SK-N-SH treated with all-trans-retinoic acid at 6 μM for 48 hours (cell line): ENCODE data around the gene UBLCP1.

Source experiments
- ATAC-seq: fragments of 200-7000 bp; cut with Tn5 transposase; 3 replicates; pipeline ENCODE4 v1.9.1; 2020; ENCODE audit warnings: mild to moderate bottlenecking, moderate library complexity
- ARNTL ChIP-seq: fragments of 450-650 bp; formaldehyde crosslinking; IDR thresholded peaks from 2 replicates; pipeline ENCODE4 v1.5.0; 2020; ENCODE audit warnings: low read depth, mild to moderate bottlenecking, moderate library complexity, borderline replicate concordance
- BACH2 ChIP-seq: fragments of 250-450 bp; sonication (Bioruptor Pico); IDR thresholded peaks from 2 replicates; pipeline ENCODE4 v1.9.0; 2021; ENCODE audit warnings: mild to moderate bottlenecking, borderline replicate concordance
- CSDC2 ChIP-seq: fragments of 250-450 bp; sonication (Bioruptor Pico); IDR thresholded peaks from 2 replicates; pipeline ENCODE4 v1.5.0; 2020; ENCODE audit warnings: mild to moderate bottlenecking, moderate library complexity
- ESRRG ChIP-seq: fragments of 250-450 bp; sonication (Bioruptor Pico); IDR thresholded peaks from 2 replicates; pipeline ENCODE4 v1.6.1; 2021; ENCODE audit warnings: mild to moderate bottlenecking
- GLIS3 ChIP-seq: fragments of 250-450 bp; sonication (Bioruptor Pico); IDR thresholded peaks from 2 replicates; pipeline ENCODE4 v1.5.0; 2020; ENCODE audit warnings: mild to moderate bottlenecking, moderate library complexity
- ISL1 ChIP-seq: fragments of 250-450 bp; sonication (Bioruptor Pico); IDR thresholded peaks from 2 replicates; pipeline ENCODE4 v2.1.2; 2022; ENCODE audit warnings: mild to moderate bottlenecking, moderate library complexity
- OSR1 ChIP-seq: fragments of 250-450 bp; sonication (Bioruptor Pico); IDR thresholded peaks from 2 replicates; pipeline ENCODE4 v1.8.0; 2022; ENCODE audit warnings: moderate library complexity, mild to moderate bottlenecking, inconsistent platforms
- PPARA ChIP-seq: fragments of 250-450 bp; sonication (Bioruptor Pico); IDR thresholded peaks from 2 replicates; pipeline ENCODE4 v1.5.0; 2020; ENCODE audit warnings: mild to moderate bottlenecking, borderline replicate concordance
- RARB ChIP-seq: fragments of 250-450 bp; sonication (Bioruptor Pico); IDR thresholded peaks from 2 replicates; pipeline ENCODE4 v1.8.0; 2021; ENCODE audit warnings: mild to moderate bottlenecking, moderate library complexity
- SNAI2 ChIP-seq: fragments of 250-450 bp; sonication (Bioruptor Pico); IDR thresholded peaks from 2 replicates; pipeline ENCODE4 v1.5.0; 2020; ENCODE audit warnings: mild to moderate bottlenecking, moderate library complexity
- TCF4 ChIP-seq: fragments of 250-450 bp; sonication (Bioruptor Pico); IDR thresholded peaks from 2 replicates; pipeline ENCODE4 v1.8.0; 2021; ENCODE audit warnings: mild to moderate bottlenecking, moderate library complexity, borderline replicate concordance
- TOX ChIP-seq: fragments of 250-450 bp; sonication (Bioruptor Pico); IDR thresholded peaks from 2 replicates; pipeline ENCODE4 v1.8.0; 2021; ENCODE audit warnings: mild to moderate bottlenecking, moderate library complexity, borderline replicate concordance
- TSHZ2 ChIP-seq: fragments of 250-450 bp; sonication (Bioruptor Pico); IDR thresholded peaks from 2 replicates; pipeline ENCODE4 v1.5.0; 2020; ENCODE audit warnings: mild to moderate bottlenecking, moderate library complexity
- ZC3H10 ChIP-seq: fragments of 250-450 bp; sonication (Bioruptor Pico); IDR thresholded peaks from 2 replicates; pipeline ENCODE4 v1.5.1; 2021; ENCODE audit warnings: mild to moderate bottlenecking, moderate library complexity
- ZFP3 ChIP-seq: fragments of 250-450 bp; sonication (Bioruptor Pico); IDR thresholded peaks from 2 replicates; pipeline ENCODE4 v1.5.0; 2020; ENCODE audit warnings: mild to moderate bottlenecking, moderate library complexity
- ZFP30 ChIP-seq: fragments of 450-650 bp; formaldehyde crosslinking; IDR thresholded peaks from 2 replicates; pipeline ENCODE4 v1.5.0; 2022; ENCODE audit warnings: mild to moderate bottlenecking, moderate library complexity
- ZNF565 ChIP-seq: fragments of 450-650 bp; formaldehyde crosslinking; conservative IDR thresholded peaks from 2 replicates; pipeline ENCODE4 v1.5.0; 2020; ENCODE audit warnings: low read depth, mild to moderate bottlenecking, moderate library complexity
- ZNF70 ChIP-seq: fragments of 450-650 bp; formaldehyde crosslinking; IDR thresholded peaks from 2 replicates; pipeline ENCODE4 v1.5.0; 2020; ENCODE audit warnings: mild to moderate bottlenecking, moderate library complexity
- ZNF8 ChIP-seq: fragments of 450-650 bp; formaldehyde crosslinking; IDR thresholded peaks from 2 replicates; pipeline ENCODE4 v1.5.0; 2020; ENCODE audit warnings: mild to moderate bottlenecking, moderate library complexity
- TF ChIP-seq, protein P1 (sequence below): fragments of 250-450 bp; sonication (Bioruptor Pico); IDR thresholded peaks from 2 replicates; pipeline ENCODE4 v1.8.0; 2020; ENCODE audit warnings: mild to moderate bottlenecking, moderate library complexity, borderline replicate concordance
- TF ChIP-seq, protein P2 (sequence below): fragments of 250-450 bp; sonication (Bioruptor Pico); IDR thresholded peaks from 2 replicates; pipeline ENCODE4 v1.5.1; 2021; ENCODE audit warnings: mild to moderate bottlenecking, moderate library complexity
- TF ChIP-seq, protein P3 (sequence below): fragments of 250-450 bp; sonication (Bioruptor Pico); IDR thresholded peaks from 2 replicates; pipeline ENCODE4 v1.8.0; 2021; ENCODE audit warnings: low read depth, mild to moderate bottlenecking, moderate library complexity, borderline replicate concordance
- TF ChIP-seq, protein P4 (sequence below): fragments of 250-450 bp; sonication (Bioruptor Pico); IDR thresholded peaks from 2 replicates; pipeline ENCODE4 v1.5.1; 2020; ENCODE audit warnings: low read depth, mild to moderate bottlenecking, moderate library complexity

Gene UBLCP1

GRCh38 chr5:159311063-159311462 lies 48.0 kb downstream of the UBLCP1 start:
- no peak for TF ChIP-seq GLIS3 (CRISPR knock-in tag)
- TF ChIP-seq SNAI2 (CRISPR knock-in tag), result no peak
- TF ChIP-seq ZFP3, result no peak
- TF ChIP-seq, protein P1, sequence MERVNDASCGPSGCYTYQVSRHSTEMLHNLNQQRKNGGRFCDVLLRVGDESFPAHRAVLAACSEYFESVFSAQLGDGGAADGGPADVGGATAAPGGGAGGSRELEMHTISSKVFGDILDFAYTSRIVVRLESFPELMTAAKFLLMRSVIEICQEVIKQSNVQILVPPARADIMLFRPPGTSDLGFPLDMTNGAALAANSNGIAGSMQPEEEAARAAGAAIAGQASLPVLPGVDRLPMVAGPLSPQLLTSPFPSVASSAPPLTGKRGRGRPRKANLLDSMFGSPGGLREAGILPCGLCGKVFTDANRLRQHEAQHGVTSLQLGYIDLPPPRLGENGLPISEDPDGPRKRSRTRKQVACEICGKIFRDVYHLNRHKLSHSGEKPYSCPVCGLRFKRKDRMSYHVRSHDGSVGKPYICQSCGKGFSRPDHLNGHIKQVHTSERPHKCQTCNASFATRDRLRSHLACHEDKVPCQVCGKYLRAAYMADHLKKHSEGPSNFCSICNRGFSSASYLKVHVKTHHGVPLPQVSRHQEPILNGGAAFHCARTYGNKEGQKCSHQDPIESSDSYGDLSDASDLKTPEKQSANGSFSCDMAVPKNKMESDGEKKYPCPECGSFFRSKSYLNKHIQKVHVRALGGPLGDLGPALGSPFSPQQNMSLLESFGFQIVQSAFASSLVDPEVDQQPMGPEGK (CRISPR knock-in tag), result no peak
- no peak for TF ChIP-seq ISL1 (CRISPR knock-in tag)
- no peak for TF ChIP-seq CSDC2 (CRISPR knock-in tag)
- no peak for TF ChIP-seq PPARA (CRISPR knock-in tag)
- TF ChIP-seq OSR1 (CRISPR knock-in tag), result no peak
- TF ChIP-seq ZFP30 (CRISPR knock-in tag), result no peak
- TF ChIP-seq TCF4 (CRISPR knock-in tag), result no peak
- no peak for TF ChIP-seq ESRRG (CRISPR knock-in tag)
- no peak for TF ChIP-seq ZC3H10 (CRISPR knock-in tag)
- TF ChIP-seq, protein P2, sequence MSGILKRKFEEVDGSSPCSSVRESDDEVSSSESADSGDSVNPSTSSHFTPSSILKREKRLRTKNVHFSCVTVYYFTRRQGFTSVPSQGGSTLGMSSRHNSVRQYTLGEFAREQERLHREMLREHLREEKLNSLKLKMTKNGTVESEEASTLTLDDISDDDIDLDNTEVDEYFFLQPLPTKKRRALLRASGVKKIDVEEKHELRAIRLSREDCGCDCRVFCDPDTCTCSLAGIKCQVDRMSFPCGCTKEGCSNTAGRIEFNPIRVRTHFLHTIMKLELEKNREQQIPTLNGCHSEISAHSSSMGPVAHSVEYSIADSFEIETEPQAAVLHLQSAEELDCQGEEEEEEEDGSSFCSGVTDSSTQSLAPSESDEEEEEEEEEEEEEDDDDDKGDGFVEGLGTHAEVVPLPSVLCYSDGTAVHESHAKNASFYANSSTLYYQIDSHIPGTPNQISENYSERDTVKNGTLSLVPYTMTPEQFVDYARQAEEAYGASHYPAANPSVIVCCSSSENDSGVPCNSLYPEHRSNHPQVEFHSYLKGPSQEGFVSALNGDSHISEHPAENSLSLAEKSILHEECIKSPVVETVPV, result no peak
- no peak for TF ChIP-seq RARB (CRISPR knock-in tag)
- TF ChIP-seq ZNF8 (CRISPR knock-in tag), result no peak
- TF ChIP-seq BACH2 (CRISPR knock-in tag), result no peak
- no peak for TF ChIP-seq TOX (CRISPR knock-in tag)
- ATAC-seq, result no peak

DNA sequence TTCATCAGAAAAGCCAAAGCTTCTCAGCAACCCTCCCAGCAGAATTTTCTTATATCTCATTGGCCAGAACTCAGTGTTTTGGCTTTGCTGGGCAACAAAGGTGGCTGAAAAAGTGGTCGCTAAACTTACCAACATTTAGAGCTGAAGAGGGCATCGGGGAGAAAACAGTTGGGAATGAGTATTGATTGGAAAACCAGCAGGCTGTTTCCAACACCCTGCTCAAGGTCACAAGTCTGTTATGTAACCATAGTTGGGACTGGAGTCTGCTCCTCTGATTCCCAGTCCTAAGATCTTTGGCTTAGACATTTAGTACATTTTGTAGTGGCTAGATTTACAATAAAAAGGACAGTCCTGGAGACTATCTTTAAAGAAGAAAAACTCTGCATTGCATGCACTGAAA lies 50.1 kb downstream of the UBLCP1 start:
- no peak for ATAC-seq
- no peak for TF ChIP-seq BACH2 (CRISPR knock-in tag)
- TF ChIP-seq ZNF70 (CRISPR knock-in tag), result no peak
- no peak for TF ChIP-seq ZNF565 (CRISPR knock-in tag)
- TF ChIP-seq ZC3H10 (CRISPR knock-in tag), result no peak
- TF ChIP-seq ZFP30 (CRISPR knock-in tag), result no peak
- TF ChIP-seq, protein P3, sequence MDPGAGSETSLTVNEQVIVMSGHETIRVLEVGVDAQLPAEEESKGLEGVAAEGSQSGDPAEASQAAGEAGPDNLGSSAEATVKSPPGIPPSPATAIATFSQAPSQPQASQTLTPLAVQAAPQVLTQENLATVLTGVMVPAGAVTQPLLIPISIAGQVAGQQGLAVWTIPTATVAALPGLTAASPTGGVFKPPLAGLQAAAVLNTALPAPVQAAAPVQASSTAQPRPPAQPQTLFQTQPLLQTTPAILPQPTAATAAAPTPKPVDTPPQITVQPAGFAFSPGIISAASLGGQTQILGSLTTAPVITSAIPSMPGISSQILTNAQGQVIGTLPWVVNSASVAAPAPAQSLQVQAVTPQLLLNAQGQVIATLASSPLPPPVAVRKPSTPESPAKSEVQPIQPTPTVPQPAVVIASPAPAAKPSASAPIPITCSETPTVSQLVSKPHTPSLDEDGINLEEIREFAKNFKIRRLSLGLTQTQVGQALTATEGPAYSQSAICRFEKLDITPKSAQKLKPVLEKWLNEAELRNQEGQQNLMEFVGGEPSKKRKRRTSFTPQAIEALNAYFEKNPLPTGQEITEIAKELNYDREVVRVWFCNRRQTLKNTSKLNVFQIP (CRISPR knock-in tag), result no peak
- TF ChIP-seq, protein P1 (CRISPR knock-in tag), result no peak
- TF ChIP-seq TCF4 (CRISPR knock-in tag), result no peak
- TF ChIP-seq ZNF8 (CRISPR knock-in tag), result no peak
- TF ChIP-seq SNAI2 (CRISPR knock-in tag), result no peak
- TF ChIP-seq ARNTL, result no peak
- no peak for TF ChIP-seq ZFP3
- TF ChIP-seq, protein P2, result no peak
- no peak for TF ChIP-seq ISL1 (CRISPR knock-in tag)
- TF ChIP-seq ESRRG (CRISPR knock-in tag), result no peak
- TF ChIP-seq RARB (CRISPR knock-in tag), result no peak
- TF ChIP-seq, protein P4, sequence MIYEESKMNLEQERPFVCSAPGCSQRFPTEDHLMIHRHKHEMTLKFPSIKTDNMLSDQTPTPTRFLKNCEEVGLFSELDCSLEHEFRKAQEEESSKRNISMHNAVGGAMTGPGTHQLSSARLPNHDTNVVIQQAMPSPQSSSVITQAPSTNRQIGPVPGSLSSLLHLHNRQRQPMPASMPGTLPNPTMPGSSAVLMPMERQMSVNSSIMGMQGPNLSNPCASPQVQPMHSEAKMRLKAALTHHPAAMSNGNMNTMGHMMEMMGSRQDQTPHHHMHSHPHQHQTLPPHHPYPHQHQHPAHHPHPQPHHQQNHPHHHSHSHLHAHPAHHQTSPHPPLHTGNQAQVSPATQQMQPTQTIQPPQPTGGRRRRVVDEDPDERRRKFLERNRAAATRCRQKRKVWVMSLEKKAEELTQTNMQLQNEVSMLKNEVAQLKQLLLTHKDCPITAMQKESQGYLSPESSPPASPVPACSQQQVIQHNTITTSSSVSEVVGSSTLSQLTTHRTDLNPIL (CRISPR knock-in tag), result no peak
- TF ChIP-seq TSHZ2 (CRISPR knock-in tag), result no peak
